ENCODE results near the gene HPGD. TPM values are rescaled to one million over a fixed set of nuclear protein-coding genes. Genes with fewer than 3 reads are reported as not detected.

Gene HPGD
- total RNA-seq, result 12.1 and 13.8 TPM in 2 replicates

GRCh38 chr4:174522183-174523024, at the start of gene HPGD:
HPGD (minus strand) TSS chr4:174522488; CDS start chr4:174522451, 37 bp downstream.
- intact Hi-C loops (cut with micrococcal nuclease), result loop anchor here (1.0 to 10.0 kb wide), 9 partner anchors 16 to 1672 kb away; partner anchors contain the start of genes CEP44, FBXO8 and SPATA4

DNA sequence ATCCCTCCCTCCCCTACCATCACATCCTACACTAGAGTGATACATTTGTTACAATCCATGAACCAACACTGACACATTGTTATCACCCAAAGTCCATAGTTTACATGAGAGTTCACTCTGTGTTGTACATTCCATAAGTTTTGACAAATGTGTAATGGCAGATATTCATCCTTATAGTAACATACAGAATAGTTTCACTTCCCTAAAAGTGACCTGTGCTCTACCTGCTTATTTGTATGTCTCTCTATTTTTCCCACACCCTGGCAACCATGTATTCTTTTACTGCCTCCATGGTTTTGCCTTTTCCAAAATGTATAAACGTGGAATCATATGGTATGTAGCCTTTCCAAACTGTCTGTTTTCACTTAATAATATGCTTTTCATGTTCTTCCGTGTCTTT, 42.2 kb upstream of the HPGD start:
- intact Hi-C loops (cut with micrococcal nuclease), result no loop called here

DNA sequence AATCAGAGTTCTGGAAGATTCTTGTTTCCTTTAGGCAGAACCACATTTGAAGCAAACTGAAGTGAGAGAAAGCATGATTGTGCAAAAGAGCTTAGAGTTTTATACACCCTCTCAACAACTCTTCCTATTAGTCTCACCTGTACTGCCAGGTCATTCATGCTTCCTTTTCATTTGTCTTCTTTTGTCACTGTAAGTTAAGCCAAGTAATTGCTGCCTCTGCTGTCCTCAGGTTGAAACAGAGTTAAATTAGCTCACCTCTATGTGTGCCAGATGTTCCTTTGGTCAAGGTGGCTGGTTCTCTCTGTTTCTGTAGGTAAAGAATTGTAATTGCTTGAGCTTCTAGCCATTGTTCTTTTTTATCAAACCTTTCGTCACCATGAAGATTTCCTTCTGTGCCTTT, 41.1 kb upstream of the HPGD start:
- intact Hi-C loops (cut with micrococcal nuclease), result no loop called here

DNA sequence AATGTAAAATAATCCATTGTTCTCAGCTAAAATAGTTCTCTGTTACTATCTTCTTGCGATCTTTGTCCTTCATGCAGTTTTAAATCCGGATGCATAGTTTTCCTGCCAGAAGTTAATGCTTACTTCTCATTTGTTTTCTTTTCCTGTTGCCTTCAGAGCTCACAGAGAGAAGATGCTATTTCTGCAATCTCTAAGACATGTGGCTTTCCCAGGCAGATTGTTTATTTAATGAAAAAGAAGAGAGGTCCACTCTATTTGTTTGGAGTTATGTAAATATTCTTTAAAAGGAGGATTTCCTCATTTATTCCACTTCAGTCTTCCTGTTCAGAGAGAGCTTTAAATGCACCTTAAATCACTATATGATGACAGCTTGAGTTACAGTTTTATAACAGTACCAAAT, 39.3 kb upstream of the HPGD start:
- intact Hi-C loops (cut with micrococcal nuclease), result no loop called here

DNA sequence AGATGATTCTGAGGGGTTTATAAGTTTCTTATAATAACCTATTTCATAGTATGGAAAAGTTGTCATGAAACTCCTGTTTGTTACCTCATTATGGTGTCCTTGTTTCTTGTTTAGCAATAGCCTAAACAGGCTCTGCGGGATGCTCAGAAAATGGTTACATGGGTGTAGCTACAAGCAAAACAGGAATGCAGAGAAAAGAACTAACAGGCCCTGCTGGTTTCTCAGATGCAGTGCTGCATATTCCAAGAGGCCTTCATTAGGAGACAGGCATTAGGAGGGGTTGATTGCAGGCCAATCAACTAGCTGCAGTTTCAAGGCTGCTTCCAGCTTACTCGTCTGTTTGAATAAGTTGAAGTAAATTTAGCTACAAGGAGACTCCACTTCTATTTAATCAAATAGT, 37.6 kb upstream of the HPGD start:
- intact Hi-C loops (cut with micrococcal nuclease), result no loop called here

- intact Hi-C loops (cut with micrococcal nuclease), result no loop called here
These were observed 33.7 kb upstream of the HPGD start for GRCh38 chr4:174555789-174556630.

- intact Hi-C loops (cut with micrococcal nuclease), result no loop called here
These were observed 32.0 kb upstream of the HPGD start for GRCh38 chr4:174554231-174554728.

GRCh38 chr4:174553828-174554227, 31.5 kb upstream of the HPGD start:
- intact Hi-C loops (cut with micrococcal nuclease), result no loop called here

DNA sequence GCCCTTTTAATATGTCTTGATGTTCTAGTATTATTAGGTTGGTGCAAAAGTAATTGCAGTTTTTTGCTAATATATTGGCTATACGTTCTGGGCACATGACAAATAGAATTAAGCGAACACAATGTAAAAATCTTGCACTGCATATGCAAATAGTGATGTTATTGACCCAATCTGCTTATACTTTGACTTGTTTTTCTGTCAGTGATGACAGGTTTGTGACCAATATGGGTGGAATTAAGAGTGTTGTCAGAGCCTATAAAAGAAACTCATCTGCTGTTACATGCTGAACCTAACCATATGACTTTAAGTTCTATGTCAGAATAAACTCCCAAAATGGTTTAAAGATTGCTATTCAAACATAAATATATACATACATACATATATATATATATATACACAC, 30.7 kb upstream of the HPGD start:
- intact Hi-C loops (cut with micrococcal nuclease), result no loop called here

DNA sequence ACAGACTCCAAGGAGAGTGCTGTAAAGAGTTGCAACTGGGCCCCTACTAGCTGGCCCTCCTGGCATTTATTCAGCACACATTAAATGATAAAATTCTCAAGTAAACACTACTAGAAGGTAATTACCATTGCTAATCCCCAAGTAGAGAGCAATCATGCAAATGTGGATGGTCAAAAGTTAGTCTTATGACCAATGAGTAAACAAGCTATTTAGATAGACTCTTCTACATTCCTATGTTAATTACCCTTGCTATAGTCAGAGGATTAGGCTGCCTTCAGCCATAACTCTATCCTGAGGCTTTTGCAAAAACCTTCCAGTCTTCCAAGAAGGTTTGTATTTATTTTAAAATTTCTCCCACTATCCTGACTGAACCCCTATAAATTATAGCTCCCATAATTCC, 28.3 kb upstream of the HPGD start:
- intact Hi-C loops (cut with micrococcal nuclease), result no loop called here

DNA sequence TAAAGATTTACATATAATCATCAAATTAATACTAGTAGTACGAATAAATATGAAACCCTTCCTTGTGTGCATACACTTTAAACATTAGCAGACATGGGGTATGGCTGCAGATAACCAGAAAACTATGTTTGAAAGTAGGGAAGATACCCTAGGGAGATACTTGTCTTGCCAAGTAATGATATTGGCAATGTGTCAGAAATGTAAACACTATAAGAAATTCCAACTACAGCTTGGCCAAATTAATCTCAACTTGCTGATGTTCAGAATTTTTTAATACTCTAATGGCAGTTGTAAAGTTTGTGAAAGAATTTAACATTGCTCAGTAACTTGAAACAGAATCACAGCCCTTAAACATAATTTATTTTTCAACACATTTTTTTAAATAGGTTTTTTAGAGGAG, 27.4 kb upstream of the HPGD start:
- intact Hi-C loops (cut with micrococcal nuclease), result no loop called here

DNA sequence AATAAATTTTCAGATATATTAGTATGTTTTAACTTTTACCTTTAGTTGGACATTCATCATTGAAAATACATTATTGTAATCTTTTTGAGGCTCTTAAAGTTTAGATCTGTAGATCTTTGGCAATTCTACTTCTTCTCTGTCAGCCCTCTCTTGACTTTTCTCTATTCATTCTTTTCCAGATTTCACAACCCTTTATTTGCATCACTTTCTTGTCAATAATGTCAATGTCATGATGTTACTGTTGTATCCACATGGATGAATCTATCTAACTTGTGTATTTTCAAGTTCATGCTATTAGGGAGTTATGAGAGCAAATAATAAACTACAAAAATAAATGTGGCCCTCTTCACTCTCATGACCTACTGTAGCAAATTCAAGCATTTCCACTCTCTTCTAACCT, 23.0 kb upstream of the HPGD start:
- intact Hi-C loops (cut with micrococcal nuclease), result no loop called here

DNA sequence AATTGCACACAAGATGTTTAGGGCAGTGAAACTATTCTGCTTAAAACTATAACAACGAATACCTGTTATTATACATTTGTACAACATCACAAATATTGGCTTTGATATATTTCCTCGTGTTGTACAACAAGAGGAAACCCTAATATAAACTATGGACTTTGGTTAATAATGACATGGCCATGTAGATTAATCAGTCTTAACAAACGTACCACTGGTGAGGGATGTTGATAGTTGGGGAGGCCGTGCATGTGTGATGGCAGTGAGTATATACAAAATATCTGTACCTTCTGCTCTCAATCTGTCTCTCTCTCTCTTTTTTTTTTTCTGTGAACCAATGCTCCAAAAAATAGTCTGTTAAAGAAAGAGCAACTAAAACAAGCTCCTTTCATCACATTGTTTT, 22.2 kb upstream of the HPGD start:
- intact Hi-C loops (cut with micrococcal nuclease), result no loop called here

DNA sequence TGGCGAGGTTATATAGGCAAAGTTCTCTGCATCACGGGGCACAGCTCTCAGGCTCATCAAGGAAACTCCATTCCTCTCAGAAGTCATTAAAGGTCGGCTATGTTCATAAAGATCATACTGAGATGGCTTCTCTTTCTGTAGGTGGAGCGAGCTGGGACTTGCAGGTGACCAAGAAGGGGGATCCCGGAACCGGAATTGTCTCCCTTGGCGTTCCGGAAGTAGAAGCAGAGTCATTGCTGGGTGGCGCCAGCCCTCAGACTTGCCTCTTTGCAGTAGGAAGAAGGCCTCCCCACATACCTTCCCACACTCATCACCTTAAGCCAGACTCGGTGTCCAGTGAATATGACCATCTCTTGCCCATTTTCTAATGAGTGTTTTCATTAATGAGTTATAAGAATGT, 17.9 kb upstream of the HPGD start:
- intact Hi-C loops (cut with micrococcal nuclease), result no loop called here

DNA sequence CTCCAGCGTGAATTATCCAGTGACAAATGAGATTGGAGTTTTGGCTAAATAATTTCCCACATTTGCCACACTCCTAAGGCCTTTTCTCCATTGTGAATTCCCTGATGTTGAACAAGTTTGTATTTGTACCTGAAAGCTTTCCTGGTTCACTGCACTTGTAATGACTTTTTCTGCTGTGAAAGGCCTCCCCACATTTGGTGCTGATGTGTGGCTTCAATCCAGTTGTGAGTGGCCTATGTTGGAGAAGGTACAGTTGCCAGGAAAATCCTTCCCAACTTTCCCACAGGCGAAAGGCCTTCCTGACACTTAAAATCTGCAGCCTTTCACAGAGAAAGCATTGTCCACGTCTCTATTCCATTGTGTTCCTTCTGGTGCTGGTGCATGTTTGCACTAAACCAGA, 17.3 kb upstream of the HPGD start:
- intact Hi-C loops (cut with micrococcal nuclease), result loop anchor here (2.0 to 5.0 kb wide), 2 partner anchors 51 to 182 kb away; no protein-coding TSS in a partner anchor

- intact Hi-C loops (cut with micrococcal nuclease), result loop anchor here (1.0 to 5.0 kb wide), 5 partner anchors 17 to 254 kb away; partner anchors contain the start of gene HPGD
These were observed 16.6 kb upstream of the HPGD start for GRCh38 chr4:174538876-174539250.

GRCh38 chr4:174538123-174538875, 16.0 kb upstream of the HPGD start:
- intact Hi-C loops (cut with micrococcal nuclease), result loop anchor here (1.0 to 5.0 kb wide), 5 partner anchors 16 to 253 kb away; partner anchors contain the start of gene HPGD

DNA sequence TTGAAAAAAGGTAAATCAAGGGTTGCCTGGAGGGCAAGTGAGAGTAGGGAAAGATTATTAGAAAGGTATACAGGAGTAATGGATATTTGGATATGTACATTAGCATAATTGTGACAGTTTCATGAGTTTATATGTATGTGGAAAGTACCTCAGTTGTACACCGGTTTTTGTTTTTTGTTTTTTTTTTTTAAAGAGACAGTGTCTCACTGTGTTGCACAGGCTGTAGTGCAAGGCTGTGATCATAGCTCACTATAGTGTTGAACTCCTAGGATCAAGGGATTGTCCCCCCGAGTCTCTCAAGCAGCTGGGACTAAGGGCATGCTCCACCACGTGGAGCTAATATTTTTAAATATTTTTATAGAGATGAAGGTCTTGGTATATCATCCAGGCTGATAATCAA, 15.3 kb upstream of the HPGD start:
- intact Hi-C loops (cut with micrococcal nuclease), result loop anchor here (1.0 to 5.0 kb wide), 5 partner anchors 15 to 252 kb away; partner anchors contain the start of gene HPGD

DNA sequence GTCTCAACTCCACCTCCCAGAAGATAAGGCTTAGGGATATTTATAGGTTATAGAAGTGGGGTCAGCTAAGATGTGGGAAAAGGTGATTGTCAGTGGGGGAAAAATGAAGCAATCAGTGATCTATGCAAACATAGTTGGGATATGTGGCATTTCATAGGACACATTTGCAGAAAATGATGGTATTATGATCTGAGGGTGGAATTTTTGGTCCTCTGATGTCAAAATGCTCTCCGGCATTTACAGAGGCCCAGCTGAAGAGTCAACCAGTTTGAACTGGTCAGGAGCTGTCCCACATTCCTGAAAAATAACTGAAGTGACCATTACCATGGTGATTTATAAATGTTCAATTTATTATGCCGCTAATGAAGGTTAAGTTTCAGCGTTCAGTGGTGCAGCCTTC, 12.2 kb upstream of the HPGD start:
- intact Hi-C loops (cut with micrococcal nuclease), result no loop called here

- intact Hi-C loops (cut with micrococcal nuclease), result no loop called here
These were observed 10.2 kb upstream of the HPGD start for GRCh38 chr4:174532445-174532844.

DNA sequence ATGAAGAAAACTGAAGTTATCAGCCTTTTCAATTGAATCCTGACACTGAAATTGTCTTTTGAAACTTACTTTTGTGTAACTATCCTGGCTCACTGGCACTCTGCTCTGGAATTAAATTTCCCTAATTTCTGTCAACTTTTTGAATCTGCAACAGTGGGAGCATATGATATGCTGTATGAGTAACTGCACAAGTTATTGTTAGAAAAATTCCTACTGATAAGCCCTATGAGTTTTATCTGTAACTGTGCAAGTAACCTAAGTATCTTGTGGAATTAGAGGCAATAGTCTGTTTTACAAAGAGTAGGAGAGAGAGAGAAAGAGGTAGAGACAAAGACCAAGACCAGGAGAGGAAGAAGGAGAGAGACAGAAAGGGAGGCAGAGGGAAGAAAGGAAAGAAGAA, 9.2 kb upstream of the HPGD start:
- intact Hi-C loops (cut with micrococcal nuclease), result no loop called here

Measured in T-helper 1 cell treated with Interleukin-12 subunit alpha and Interleukin-12 subunit beta and Interleukin-4 antibody, amounts not matched to agents 30 ng/mL and 1 ng/mL, for 36 hours (primary cell).